Adrenal gland (tissue), 5 donors: ENCODE data around the gene GPR3.

Source experiments
- CTCF ChIP-seq, 6 experiments: fragments of 450-650 bp in 4 of 6; fragments of 200-600 bp in 2 of 6; sonication (generic) in 1 of 6; IDR thresholded peaks; 1 replicate in 5 of 6; 2 replicates in 1 of 6; pipeline versions ENCODE4 v1.5.1 to v1.8.0; 2016 to 2021; ENCODE audit warnings: antibody characterized with exemption in 6 of 6, mild to moderate bottlenecking in 2 of 6, moderate library complexity in 1 of 6
- POLR2A ChIP-seq, 2 donors: fragments of 450-650 bp; IDR thresholded peaks; one replicate each; pipeline ENCODE4 v1.6.1; 2017; ENCODE audit warnings: antibody characterized with exemption in 2 of 2, mild to moderate bottlenecking in 2 of 2, moderate library complexity in 1 of 2
- donor health status: DM: no; HTN: no; CAD: no.

DNA sequence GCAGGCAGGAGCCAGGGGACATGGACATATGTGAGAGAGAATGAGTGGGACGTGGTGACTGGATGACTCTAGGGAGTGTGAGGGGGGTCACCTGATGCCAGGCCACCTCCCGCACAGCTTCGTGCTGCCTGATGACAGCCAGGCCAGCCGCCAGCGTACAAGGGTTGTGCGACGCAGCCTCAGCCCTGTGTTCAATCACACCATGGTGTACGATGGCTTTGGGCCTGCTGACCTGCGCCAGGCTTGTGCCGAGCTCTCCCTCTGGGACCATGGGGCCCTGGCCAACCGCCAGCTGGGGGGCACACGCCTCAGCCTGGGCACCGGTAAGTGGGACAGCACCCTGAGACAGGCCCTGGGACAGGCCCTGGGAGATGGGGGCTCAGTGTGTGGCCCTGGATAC, 39.3 kb upstream of the GPR3 start:
- no peak for TF ChIP-seq CTCF (IDR thresholded peaks at IDR 0.05)
- TF ChIP-seq POLR2A (IDR thresholded peaks at IDR 0.05): no peak
